SJSA1 (cell line): Measurements from ENCODE around the gene RPS6KA4. TPM values are rescaled to one million over a fixed set of nuclear protein-coding genes. Genes with fewer than 3 reads are reported as not detected.

Source experiments
- total RNA-seq: library from RNA; depleted of rRNA; stranded (reverse); fragments of >200 nt; shearing (Covaris generic); gene quantifications from 2 replicates; pipeline ENCODE4 v1.2.3, GENCODE V29; 2014; rRNA removed

RPS6KA4 gene
- total RNA-seq, 1 experiment from 2014 or later, result 84.1 TPM

Other genes with a start within 250 kb of the RPS6KA4 start
- 17.6 and 22.6 TPM in 2 replicates for gene MACROD1, start 193.0 kb upstream of the RPS6KA4 start, total RNA-seq
- 402 and 488 TPM in 2 replicates for gene STIP1, start 173.0 kb upstream of the RPS6KA4 start, total RNA-seq
- 0.84 TPM in 1 of 2 replicates, not detected in the other for gene FERMT3, start 152.4 kb upstream of the RPS6KA4 start, total RNA-seq
- 49.4 and 50.2 TPM in 2 replicates for gene TRPT1, start 133.0 kb upstream of the RPS6KA4 start, total RNA-seq
- gene NUDT22, start 132.9 kb upstream of the RPS6KA4 start, total RNA-seq, result 81.5 and 152 TPM in 2 replicates
- gene DNAJC4, start 128.6 kb upstream of the RPS6KA4 start, total RNA-seq, result 2.7 and 11.9 TPM in 2 replicates
- 13.0 and 17.2 TPM in 2 replicates for gene VEGFB, start 124.6 kb upstream of the RPS6KA4 start, total RNA-seq
- gene FKBP2, start 118.1 kb upstream of the RPS6KA4 start, total RNA-seq, result 73.4 and 228 TPM in 2 replicates
- gene PPP1R14B, start 112.2 kb upstream of the RPS6KA4 start, total RNA-seq, result 467 and 505 TPM in 2 replicates
- gene PLCB3, start 107.6 kb upstream of the RPS6KA4 start, total RNA-seq, result 34.3 and 51.5 TPM in 2 replicates
- gene BAD, start 74.5 kb upstream of the RPS6KA4 start, total RNA-seq, result 154 and 158 TPM in 2 replicates
- gene GPR137, start 73.3 kb upstream of the RPS6KA4 start, total RNA-seq, result 25.4 and 46.6 TPM in 2 replicates
- gene KCNK4, start 67.9 kb upstream of the RPS6KA4 start, total RNA-seq, result 0.31 TPM in 1 of 2 replicates, not detected in the other
- gene CATSPERZ, start 58.8 kb upstream of the RPS6KA4 start, total RNA-seq, result not detected in 2 replicates
- 50.7 and 51.1 TPM in 2 replicates for gene ESRRA, start 53.6 kb upstream of the RPS6KA4 start, total RNA-seq
- gene TRMT112, start 41.6 kb upstream of the RPS6KA4 start, total RNA-seq, result 506 and 974 TPM in 2 replicates
- gene PRDX5, start 41.0 kb upstream of the RPS6KA4 start, total RNA-seq, result 205 and 232 TPM in 2 replicates
- gene CCDC88B, start 19.0 kb upstream of the RPS6KA4 start, total RNA-seq, result 2.2 and 5.3 TPM in 2 replicates
- not detected in 2 replicates for gene SLC22A11, start 196.8 kb downstream of the RPS6KA4 start, total RNA-seq
- not detected in 2 replicates for gene SLC22A12, start 232.1 kb downstream of the RPS6KA4 start, total RNA-seq